T-helper 2 cell (primary cell): ENCODE data around the gene SOX5.
"Not testable (repeated sequence)": the region's sequence is repeated elsewhere in the genome, so short reads cannot be mapped to it uniquely, and the experiment has no call there.

Experiments
- DNase-seq, 5 experiments: peaks; one replicate each; pipeline versions ENCODE4 v3.0.0 to v3.0.0-alpha.2; 2012 to 2022

SOX5 gene

DNA sequence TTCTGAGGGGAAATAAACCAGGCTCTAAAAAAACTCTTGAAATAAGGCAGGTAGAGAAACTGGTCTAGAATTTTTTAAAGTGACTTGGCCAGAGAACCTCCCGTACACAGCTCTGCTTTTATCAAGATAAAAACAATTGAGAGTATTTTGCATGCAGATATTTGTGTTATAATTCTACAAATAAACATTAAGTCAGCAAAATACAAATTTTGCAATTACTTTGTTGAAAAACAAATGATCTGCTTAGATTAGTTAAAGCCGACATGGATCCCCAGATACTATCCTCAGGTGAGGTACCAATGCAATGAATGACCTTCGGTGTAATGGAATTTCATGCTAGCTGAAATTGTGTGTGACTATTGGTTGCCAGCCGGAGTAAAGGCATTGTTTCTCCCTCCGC lies 197.2 kb downstream of the SOX5 start:
- no peak for DNase-seq

DNA sequence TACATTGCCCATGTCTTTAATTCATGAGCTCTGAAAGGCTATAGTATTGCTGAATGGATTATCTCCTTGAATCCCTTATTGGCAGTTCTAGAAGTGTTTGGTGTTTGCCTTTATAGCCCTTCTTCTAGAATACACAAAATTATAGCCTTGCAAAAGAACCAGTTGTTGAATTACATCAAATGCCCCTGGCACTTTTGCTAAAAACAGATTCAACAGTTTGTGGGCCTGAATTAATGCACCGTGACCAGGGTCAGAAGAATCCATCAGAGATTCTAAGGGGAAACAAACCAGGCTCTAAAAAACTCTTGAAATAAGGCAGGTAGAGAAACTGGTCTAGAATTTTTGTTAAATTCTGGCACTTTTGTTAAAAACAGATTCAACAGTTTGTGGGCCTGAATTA lies 197.8 kb downstream of the SOX5 start:
- no peak for DNase-seq

DNA sequence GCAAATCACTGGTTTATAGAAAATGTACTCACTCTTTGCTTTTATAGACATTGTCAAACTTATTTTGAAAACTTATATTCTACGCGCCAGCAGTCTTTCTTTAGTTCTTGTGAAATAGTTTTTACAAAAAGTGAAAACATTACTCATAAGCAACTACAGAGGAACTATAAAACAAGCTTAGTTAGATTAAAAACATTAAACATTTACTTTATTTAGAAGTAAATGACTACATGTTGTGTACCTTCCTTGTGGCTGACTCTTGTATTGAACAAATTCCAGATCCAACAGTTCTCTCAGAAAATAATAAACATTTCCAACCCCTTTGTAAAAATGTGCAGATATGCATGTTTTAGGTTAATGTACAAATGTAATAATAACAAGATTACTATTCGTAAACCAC lies 198.5 kb downstream of the SOX5 start:
- DNase-seq = no peak

DNA sequence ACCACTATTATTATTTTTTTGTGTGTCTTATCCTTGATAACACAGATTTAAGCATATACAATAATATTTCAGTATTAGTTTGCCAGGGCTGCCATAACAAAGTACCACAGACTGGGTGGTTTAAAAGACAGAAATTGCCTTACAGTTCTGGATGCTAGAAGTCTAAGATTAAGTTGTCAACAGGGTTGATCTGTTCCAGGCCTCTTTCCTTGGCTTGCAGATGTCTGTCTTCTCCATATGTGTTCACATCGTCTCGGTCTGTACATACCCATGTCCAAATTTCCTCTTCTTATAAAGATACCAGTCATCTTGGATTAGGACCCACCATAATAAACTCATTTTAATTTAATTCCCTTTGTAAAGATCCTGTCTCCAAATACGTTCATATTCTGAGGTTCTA lies 204.8 kb downstream of the SOX5 start:
- DNase-seq = no peak

DNA sequence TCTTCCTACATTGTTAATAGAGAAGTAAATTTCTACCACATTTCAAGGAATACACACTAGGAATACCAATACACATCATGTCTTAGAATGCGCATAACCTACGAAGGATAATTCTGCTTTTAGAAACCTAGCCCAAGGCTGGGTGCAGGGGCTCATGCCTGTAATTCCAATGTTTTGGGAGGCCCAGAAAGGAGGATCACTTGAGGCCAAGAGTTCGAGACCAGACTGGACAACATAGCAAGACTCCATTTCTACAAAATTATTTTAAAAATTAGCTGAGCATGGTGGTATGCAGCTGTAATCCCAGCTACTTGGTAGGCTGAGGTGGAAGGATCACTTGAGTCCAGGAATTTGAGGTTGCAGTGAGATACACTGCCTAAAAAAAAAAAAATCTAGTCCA lies 206.9 kb downstream of the SOX5 start:
- no peak for DNase-seq

DNA sequence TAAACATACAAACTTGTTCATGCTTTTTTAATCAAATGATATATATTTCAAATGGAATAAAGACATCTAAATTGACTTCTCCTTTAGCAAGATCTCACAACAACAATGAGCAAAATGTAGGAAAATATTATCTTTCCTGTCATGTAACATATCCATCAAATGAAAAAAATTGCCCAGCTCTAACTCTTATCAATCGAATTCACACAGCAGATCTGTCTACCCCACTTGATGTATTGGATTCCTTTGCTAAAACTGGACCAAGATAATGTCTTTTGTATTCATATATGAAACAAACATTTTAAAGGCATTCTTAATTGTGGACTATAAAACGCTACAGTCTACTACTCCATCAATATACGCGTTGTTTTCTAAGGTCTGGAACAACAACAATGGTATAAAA lies 218.0 kb downstream of the SOX5 start:
- DNase-seq = no peak

DNA sequence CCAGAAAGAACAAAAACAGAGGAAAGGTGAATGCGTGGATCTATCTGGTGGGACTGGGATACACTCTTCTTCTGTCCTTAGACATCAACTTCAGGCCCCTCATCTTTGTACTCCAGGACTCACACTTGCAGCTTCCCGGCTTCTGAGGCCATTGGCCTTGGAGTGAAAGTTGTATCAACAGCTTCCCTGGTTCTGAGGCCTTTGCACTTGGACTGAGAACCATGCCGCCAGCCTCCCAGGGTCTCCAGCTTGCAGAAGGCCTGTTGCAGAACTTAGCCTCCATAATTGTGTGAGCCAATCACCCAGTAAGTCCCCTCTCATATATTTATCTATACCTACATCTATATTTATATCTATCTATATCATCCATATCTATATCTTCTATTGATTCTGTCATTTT lies 218.4 kb downstream of the SOX5 start:
- DNase-seq = no peak

DNA sequence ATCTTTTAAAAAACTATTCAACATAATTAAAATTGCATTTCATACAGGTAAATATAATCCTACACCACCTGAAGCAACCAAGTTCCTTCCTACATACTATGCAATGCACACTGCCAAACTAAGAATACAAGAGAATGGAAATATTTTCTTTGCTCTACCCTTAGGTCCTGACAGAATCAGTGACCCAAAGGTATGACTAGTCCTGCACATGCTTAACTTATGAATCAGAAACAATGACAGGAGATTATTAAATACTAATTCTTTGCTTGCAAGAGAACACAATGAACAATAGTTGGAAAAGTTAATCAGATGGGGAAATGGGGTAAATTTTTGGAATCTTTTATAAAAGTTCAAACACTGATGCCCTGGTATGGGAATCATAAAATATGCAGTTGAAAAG lies 220.1 kb downstream of the SOX5 start:
- DNase-seq = no peak

DNA sequence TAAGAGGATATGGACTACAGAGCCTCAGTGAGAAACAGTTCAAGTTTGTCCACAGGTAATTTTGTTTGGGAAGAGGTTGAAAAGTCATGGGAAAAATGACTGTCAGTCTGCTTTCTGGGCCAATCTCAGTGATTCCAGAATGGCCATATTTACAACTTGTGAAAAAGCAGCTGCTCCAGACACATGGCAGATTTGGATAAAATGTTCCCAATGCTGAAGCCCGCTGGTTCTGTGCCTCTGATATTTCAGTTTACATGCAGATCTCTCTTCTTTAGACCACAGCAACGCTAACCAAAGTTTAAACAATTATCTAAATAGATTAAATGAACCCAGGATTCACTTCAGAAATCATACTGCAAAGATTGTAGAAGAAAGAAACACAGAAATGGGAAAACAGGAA lies 222.8 kb downstream of the SOX5 start:
- no peak for DNase-seq

DNA sequence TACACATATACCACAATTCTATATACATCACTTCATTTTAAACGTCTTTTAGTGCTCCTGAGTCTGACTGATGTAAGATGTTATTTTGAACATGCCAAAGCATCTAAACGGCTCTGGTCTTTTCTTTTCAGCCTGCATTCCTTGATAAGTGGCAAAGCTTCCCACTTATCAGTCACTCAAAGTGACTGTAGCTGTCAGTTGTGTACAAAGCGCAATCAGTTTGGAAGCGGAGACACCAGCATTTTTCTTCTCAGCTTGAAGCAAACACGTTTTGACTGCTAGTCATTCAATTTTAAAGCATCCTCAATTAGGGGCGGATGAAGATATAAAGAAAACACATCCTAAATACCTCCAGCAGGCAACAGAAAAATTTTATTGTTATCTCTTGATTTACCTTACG lies 226.8 kb downstream of the SOX5 start:
- no peak for DNase-seq

DNA sequence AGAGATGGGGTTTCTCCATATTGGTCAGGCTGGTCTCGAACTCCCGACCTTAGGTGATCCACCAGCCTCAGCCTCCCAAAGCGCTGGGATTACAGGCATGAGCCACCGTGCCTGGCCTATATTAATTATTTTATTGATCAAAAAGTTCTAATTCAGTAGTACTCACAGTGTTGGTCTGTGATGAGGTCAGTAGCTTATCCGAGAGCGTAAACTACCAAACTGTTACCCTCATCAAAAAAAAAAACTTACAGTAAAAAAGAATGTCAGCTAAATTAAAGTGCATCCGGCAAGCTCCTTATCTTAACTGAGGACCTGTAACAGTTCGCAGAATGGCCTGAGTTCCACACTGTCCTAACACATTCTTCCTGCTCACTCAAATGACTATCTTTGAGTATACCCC lies 228.2 kb downstream of the SOX5 start:
- no peak for DNase-seq

DNA sequence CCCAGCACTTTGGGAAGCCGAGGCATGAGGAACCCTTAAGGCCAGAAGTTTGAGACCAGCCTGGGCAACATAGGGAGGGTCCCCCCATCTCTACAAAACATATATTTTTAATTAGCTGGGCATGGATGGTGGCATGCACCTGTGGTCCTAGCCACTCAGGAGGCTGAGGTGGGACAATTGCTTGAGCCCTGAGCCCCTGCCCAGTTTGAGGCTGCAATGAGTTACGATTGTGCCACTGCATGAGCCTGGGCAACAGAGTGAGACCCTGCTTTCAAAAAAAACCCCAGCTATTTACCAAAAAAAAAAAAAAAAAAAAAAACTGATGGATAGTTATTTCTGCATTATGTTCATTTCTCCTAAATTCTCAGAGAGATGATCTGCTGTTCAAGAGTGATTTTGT lies 230.0 kb downstream of the SOX5 start:
- no peak for DNase-seq

DNA sequence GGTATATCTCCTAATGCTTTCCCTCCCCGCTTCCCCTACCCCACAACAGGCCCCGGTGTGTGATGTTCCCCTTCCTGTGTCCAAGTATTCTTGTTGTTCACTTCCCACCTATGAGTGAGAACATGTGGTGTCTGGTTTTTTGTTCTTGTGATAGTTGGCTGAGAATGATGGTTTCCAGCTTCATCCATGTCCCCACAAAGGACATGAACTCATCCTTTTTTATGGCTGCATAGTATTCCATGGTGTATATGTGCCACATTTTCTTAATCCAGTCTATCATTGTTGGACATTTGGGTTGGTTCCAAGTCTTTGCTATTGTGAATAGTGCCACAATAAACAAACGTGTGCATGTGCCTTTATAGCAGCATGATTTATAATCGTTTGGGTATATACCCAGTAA lies 239.1 kb downstream of the SOX5 start:
- DNase-seq = not testable (repeated sequence)

DNA sequence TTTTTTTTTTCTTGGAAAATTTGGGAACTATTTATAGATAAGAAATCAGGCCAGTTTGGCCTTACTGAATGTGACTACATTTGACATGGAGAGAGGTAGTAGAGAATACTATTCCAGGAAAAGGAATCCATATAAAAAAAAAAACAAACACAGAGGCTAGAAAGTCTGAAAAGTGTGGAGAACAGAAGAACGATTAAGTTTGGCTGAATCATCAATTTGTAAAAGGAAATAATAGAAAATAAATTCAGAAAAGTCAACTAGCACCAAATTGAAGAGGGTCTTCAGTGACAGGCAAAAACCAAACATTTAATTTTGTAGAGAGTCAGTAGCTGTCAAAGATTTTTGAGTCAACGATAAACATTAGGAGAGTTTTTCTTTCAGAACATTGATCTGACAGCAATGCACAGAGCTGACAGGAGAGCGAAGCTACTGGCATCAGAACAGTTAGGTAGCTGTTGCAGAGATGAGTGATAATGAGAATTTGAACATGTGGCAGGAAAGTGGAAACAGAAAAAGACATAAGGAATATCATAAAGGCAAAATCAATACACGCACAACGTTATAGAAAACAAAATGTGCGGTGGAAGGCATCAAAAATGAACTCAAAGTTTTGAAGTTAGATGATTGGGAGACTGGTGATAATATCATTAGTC lies 241.2 kb downstream of the SOX5 start:
- DNase-seq = no peak

DNA sequence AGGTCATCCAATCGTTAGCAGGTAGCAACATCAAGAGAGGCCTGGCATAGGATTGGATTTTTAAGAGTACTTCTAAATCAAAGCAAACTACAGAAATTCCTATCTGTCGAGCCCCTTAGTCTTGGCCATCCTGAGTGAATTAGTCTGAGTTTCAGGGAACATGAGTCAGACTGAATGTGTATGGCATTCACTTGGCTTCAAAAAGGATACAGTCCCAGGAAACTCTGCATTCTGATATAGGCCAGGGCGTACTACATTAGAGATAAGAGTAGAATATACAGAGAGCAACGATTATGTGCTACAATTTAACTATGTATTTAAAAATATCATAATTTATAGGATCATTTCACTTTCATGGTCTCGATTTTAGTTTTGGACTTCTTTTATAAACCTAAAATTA lies 242.2 kb downstream of the SOX5 start:
- no peak for DNase-seq

DNA sequence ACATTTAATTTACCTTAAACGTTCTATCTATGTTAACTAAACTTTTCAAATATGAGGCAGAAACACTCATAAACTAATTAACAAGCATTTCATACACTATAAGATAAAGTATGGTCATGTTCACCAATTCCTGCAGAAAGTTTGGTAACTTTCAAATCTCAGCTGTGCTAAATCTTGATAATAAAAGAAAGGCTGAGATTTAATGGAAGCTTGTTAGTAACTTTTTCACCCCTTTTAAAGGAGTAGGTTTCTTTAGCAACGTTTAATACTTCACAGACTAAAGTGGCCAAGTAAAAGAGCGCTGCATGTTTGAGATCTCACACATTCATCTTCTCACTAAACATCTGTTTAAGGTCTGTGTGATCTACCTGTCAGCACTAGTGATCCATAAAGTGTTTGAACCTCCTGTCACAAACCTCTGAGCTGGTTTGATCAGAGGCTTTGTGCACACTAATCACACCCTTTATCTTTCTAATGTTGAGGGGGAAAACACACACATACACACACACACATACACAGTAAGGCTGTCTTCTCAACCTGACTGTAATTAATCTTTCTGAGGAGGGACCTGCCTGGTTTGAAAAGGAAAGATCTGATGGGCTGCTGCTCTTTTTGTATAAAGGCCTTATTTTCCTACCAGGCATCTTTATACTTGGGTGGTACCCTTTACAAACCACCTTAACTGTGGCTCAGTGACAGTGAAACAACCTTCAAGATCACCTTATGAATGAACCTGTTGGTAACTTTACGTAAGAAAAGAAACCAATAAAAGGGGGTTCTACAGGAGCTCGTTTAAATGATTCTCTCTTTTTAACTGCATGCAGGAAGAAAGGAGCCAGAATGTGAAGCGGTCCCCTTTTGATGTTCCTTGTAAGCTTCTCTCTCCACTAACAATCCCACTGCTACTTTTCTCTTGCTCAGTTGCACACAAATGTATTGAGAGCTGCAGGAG lies 244.2 kb downstream of the SOX5 start:
- DNase-seq = no peak

DNA sequence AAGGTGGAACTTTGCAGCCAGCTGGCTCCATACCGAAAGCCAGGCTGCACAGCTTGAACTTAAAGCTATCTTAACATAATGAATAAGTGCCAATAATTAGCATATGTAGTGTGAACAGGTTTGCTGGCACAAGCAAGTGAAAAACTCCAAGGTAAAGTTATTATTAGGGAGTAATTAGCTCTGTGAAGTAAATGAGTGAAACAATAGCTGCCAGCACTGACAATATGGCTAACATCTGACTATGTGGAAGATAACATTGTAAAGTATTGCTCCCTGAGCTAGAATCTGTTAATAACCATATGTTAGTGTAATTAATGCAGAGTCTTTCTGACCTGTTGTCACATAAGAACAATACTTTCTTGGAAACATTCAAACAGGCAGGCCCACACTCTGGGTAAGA lies 246.4 kb downstream of the SOX5 start:
- no peak for DNase-seq

DNA sequence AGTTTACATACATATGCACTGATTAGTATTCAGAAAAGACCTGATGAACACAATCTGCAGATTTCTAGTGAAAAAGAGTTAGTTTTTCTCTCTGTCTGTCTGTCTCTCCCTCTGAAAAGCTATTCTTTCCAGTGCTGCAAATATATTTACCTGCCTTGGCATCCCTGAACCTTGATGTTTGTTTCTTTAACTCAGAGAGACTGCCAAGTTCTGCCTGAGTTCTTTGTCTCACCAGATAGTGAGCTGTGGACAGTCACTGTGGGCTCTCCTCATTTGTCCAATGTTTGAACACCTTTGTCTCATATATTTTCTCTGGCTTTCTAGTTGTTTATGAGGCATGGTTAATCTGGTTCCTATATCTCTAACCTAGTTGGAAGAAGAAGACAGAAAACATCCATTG lies 250.4 kb downstream of the SOX5 start:
- DNase-seq = no peak

DNA sequence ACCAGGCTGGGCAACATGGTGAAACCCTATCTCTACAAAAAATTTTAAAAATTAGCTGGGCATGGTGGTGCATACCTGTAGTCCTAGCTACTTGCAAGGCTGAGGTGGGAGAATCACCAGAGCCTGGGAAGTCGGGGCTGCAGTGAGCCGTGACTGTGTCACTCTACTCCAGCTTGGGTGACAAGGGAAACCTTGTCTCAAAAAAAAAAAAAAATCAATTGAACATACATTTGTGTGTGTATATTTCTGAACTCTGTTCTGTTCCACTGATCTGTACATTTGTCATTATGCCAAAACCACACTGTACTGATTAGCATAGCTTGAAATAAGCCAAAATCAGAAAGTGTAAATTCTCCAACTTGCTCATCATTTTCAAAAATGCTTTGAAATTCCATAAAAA lies 254.6 kb downstream of the SOX5 start:
- DNase-seq = no peak

DNA sequence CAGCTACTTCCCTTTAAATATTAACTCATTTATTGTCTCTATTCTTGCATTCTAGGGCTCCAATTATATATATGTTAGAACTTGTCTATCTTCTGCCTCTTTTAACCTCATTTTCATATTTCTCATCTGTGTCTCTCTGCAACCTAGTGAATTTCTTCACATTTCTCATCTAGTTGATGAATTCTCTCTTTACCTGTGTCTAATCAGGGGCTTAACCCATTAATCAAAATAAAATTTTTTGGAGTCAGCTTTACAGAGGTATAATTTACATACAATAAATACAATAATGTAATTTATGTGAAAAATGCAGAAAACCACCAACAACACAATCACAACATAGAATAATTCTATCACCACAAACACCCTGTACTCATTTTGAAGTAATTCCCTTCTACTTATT lies 255.2 kb downstream of the SOX5 start:
- no peak for DNase-seq

DNA sequence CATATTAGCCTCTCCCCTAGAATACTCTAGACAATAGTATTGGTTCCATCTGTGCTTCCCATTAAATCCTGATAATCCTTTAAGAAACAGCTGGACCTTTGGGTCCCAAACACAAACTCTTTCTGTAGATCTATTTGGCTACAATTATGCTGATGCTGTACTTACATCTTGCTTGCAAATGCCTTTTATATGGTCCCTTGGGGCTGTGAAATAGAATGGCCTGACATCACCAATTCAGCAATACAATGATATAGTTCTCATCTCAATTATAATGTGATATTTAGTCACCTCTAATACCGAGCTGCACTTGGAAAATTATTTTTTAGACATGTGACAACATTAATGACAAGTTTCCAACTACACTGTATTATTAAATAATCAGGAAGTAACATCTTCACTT lies 261.5 kb downstream of the SOX5 start:
- no peak for DNase-seq

DNA sequence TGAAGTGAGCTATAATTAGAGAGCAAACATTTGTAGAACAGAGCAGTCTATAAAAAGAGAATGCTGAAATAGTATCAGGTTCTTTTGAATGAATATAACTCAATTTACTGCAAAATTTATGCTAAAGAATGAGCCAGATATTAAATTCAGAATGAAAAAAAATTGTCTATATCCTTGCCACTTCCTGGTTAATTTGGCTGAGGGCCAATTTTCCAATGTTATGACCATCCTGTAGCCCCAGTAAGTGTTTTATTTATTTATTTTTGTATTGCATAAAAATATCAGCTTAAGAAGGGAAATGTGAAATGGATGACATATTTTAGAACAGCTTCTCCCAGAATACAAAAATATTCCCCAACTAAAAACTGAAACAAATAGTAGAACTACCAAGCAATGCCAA lies 263.4 kb downstream of the SOX5 start:
- no peak for DNase-seq

DNA sequence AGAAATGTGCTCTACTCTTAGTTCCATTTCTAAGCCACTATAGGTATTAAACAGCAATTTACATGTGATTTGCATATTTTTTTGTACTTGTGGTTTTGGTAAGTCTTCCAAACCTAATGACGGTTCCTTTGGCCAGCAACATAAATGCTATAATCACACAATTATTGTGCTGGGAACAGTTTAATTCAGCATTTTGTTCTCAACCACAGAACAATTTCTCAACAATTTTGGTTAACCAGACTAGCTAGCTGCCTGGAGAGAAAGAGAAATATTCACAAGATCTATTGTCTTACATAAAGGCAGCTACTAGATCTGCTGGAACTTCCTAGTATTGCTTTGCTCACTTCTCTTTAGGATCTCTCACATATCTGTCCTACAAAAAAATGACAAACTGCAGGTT lies 265.3 kb downstream of the SOX5 start:
- no peak for DNase-seq

DNA sequence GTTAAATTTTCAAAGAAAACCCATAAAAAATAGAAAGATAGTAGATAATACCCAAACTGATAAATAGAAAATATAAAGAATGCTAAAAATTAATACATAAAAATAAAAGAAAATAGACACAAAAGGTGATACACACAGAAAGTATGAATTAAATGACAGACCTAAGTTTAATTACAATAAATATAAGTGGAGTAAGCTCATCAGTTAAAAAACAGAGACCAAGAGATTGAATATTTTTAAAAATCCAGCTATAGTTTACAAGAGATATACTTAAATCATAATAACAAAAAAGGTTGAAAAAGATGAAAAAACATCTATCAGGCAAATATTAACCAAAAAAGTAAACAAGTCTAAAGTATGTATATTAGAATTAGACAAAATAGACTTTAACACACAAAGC lies 268.2 kb downstream of the SOX5 start:
- no peak for DNase-seq

DNA sequence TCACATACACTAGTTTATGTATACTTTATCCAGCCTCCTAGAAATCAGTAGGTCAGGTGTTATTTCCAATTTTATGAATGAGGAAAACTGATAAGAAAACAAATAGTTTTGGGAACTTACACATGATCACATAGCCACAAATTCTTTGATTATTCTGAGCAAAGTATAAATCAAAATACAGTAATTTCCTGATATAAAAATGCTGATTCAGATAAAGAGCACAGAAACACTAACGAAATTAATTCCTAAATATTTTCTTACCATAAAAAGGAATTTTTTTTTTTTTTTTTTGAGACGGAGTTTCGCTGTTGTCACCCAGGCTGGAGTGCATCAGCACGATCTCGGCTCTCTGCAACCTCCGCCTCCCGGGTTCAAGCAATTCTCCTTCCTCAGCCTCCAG lies 275.4 kb downstream of the SOX5 start:
- DNase-seq = no peak
